GM21360 (cell line): ENCODE data around the gene ATR.
A peak's percentile ranks its signal among the peaks of the same experiment; 100 is the strongest.
"Not testable (repeated sequence)": the region's sequence is repeated elsewhere in the genome, so short reads cannot be mapped to it uniquely, and the experiment has no call there.

ENCODE experiments used
- ATAC-seq: cut with Tn5 transposase; IDR thresholded peaks from one replicate; pipeline ENCODE4 v1.9.1; 2021; ENCODE audit warnings: mild to moderate bottlenecking, moderate library complexity; ENCODE audit not compliant: unreplicated experiment

Gene ATR

DNA sequence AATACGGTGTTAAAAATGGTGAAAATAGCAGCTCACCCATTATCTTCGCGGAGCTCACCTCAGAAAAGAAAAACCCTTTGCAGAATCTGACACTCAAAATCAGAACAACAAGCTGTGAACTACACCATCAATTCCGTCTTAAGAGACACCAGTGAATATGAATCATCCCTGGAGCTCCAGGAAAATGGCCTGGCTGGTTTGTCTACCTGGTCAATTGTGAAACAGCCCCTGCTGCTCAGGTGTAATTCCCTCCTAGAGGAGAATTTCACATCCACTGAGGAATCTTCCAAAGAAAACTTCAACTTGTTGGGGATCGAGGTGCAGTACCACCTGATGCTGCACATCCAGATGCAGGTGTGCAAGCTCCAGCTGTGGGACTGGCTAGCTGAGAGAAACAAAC lies 127.7 kb downstream of the ATR start:
- no peak for ATAC-seq

- ATAC-seq, result no peak
These were observed 128.3 kb downstream of the ATR start for GRCh38 chr3:142450189-142450588.

- peak; percentile 92 for ATAC-seq
These were observed 130.4 kb downstream of the ATR start, which contains the start of gene XRN1 for GRCh38 chr3:142447852-142448823. TSS of gene XRN1 (minus strand) at chr3:142448037. CDS start at chr3:142447944, 93 bp downstream.

- ATAC-seq, result peak; percentile 31
These were observed 131.2 kb downstream of the ATR start for GRCh38 chr3:142447301-142447851.

GRCh38 chr3:142445816-142446254 lies 132.7 kb downstream of the ATR start:
- peak; percentile 45 for ATAC-seq

DNA sequence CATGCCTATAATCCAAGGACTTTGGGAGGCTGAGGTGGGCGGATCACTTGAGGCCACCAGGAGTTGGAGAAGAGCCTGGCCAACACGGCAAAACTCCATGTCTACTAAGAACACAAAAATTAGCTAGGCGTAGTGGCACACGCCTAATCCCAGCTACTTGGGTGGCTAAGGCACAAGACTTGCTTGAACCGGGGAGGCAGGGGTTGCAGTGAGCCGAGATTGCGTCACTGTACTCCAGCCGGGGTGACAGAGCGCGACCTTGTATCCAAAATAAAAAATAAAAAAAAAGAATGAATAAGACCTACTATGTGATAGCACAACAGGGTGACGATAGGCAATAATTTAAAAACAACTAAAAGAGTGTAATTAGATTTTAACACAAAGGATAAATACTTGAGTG lies 134.2 kb downstream of the ATR start:
- ATAC-seq, result no peak

GRCh38 chr3:142443060-142443459 lies 135.5 kb downstream of the ATR start:
- not testable (repeated sequence) for ATAC-seq

DNA sequence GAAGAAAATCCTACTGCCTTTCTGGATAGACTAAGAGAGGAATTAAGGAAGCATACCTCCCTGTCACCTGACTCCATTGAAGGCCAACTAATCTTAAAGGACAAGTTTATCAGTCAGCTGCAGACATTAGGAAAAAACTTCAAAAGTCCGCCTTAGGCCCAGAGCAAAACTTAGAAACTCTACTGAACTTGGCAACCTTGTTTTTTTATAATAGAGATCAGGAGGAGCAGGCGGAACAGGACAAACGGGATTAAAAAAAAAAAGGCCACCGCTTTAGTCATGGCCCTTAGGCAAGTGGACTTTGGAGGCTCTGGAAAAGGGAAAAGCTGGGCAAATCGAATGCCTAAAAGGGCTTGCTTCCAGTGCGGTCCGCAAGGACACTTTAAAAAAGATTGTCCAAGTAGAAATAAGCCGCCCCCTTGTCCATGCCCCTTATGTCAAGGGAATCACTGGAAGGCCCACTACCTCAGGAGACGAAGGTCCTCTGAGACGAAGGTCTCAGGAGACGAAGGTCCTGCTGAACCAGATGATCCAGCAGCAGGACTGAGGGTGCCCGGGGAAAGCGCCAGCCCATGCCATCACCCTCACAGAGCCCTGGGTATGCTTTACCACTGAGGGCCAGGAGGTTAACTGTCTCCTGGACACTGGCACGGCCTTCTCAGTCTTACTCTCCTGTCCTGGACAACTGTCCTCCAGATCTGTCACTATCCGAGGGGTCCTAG lies 138.9 kb downstream of the ATR start:
- ATAC-seq, result not testable (repeated sequence)

DNA sequence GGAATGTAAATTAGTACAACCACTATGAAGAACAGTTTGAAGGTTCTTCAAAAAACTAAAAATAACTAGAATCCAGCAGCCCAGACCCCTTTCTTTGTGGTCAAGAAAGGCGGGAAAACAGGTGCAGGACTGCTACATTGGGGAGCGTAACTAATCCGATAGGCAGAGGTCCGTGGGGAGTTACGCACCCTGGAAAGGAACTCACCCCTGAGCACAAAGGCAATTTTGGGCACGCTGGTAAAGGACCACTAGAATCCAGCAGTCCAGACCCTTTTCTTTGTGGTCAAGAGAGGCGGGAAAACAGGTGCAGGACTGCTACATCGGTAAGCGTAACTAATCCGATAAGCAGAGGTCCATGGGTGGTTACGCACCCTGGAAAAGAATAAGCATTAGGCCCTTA lies 140.4 kb downstream of the ATR start:
- not testable (repeated sequence) for ATAC-seq

DNA sequence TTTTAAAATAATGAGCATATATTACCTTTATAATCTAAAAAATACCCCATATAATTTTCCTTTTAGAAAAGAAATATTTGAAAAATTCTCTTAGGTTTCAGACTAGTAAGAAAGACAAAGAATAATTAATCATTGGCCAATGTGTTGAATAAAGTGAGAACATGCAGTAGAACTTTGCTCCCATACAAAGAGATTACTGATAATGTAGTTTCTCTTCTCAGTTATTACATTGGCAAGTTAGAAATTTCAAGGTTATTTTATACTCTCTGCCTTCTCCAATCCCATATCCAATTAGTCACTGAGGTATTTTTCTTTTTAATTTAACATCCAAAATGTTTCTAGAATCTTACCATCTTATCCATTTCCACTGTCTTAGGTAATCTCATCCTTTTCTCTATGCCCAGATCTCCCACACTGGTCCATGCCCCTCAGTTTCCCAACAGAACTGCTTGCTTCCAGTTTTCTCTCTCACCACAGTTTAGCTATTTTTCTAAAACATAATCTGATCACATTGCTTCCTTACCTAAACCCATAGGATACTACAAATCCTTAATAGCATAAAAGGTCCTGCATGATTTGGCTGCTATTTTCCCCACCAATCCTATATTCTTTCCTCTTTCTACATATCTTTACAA lies 141.5 kb downstream of the ATR start:
- ATAC-seq, result no peak

GRCh38 chr3:142434503-142434902 lies 144.0 kb downstream of the ATR start:
- no peak for ATAC-seq

- no peak for ATAC-seq
These were observed 145.4 kb downstream of the ATR start for GRCh38 chr3:142433110-142433509.

- ATAC-seq, result no peak
These were observed 149.0 kb downstream of the ATR start for GRCh38 chr3:142429582-142429981.

DNA sequence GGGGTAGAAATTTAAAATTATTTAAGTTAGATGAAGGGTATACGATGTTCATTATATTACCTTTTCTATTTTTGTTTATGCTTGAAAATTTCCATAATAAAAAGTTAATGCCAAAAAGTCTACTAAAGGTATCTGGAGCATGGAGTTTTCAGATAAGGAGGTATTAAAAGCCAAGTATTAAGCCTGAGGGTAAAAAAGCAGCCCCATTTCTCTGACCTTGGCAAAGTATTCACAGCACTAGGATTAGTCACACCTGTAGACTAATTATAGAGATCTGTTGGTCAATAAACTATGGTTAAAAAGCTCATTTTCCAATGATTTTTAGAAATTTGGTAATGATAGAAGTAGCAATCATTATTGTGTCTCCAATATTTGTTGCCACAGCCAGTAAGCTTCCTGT lies 153.8 kb downstream of the ATR start:
- ATAC-seq, result no peak

GRCh38 chr3:142418926-142419592 lies 159.5 kb downstream of the ATR start:
- no peak for ATAC-seq

GRCh38 chr3:142417302-142417701 lies 161.2 kb downstream of the ATR start:
- ATAC-seq, result no peak

GRCh38 chr3:142400537-142400936 lies 178.0 kb downstream of the ATR start:
- ATAC-seq, result not testable (repeated sequence)
